ENCODE measurements around the gene FLYWCH1. TPM values are rescaled to one million over a fixed set of nuclear protein-coding genes. Genes with fewer than 3 reads are reported as not detected.

The FLYWCH1 gene
- total and polyA plus RNA-seq, 9 of the 15 experiments (the other 6 are each of a cell fraction or from before 2014, with no cell fraction given), result 0.18 to 33.6 (median 11.3) TPM

- peak; percentile 20 for TF ChIP-seq CHD1 (IDR thresholded peaks at IDR 0.05; ENCODE audit: low read length)
- TF ChIP-seq VEZF1 (CRISPR knock-in tag; IDR thresholded peaks at IDR 0.05), result peak; percentile 62
- TF ChIP-seq XRCC4 (IDR thresholded peaks at IDR 0.05; ENCODE audit: extremely low read depth, insufficient read depth, insufficient read length), result no peak
- TF ChIP-seq ZNF696 (CRISPR knock-in tag; conservative IDR thresholded peaks at IDR 0.05), result no peak
- TF ChIP-seq, protein P1, sequence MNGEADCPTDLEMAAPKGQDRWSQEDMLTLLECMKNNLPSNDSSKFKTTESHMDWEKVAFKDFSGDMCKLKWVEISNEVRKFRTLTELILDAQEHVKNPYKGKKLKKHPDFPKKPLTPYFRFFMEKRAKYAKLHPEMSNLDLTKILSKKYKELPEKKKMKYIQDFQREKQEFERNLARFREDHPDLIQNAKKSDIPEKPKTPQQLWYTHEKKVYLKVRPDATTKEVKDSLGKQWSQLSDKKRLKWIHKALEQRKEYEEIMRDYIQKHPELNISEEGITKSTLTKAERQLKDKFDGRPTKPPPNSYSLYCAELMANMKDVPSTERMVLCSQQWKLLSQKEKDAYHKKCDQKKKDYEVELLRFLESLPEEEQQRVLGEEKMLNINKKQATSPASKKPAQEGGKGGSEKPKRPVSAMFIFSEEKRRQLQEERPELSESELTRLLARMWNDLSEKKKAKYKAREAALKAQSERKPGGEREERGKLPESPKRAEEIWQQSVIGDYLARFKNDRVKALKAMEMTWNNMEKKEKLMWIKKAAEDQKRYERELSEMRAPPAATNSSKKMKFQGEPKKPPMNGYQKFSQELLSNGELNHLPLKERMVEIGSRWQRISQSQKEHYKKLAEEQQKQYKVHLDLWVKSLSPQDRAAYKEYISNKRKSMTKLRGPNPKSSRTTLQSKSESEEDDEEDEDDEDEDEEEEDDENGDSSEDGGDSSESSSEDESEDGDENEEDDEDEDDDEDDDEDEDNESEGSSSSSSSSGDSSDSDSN (IDR thresholded peaks at IDR 0.05; ENCODE audit: borderline replicate concordance in 1 of 2, low read depth in 2 of 2, low read length in 2 of 2), result no peak
- no peak for TF ChIP-seq CHAMP1 (IDR thresholded peaks at IDR 0.05)
- TF ChIP-seq TEAD1 (CRISPR knock-in tag; IDR thresholded peaks at IDR 0.05), result 0 out of 4 replicates have a peak, but pooled peaks of 1 of the 2 experiments have one; percentile 50
- no peak for TF ChIP-seq ZNF408 (CRISPR knock-in tag; IDR thresholded peaks at IDR 0.05; ENCODE audit: low read depth)
- no peak; the same call in 1 of the 2 replicates for TF ChIP-seq CHCHD3 (CRISPR knock-in tag; IDR thresholded peaks at IDR 0.05)
- no peak for TF ChIP-seq JUNB (CRISPR knock-in tag; conservative IDR thresholded peaks at IDR 0.05)
- TF ChIP-seq TAL1 (IDR thresholded peaks at IDR 0.05), result no peak
- no peak for TF ChIP-seq ZNF699 (CRISPR knock-in tag; IDR thresholded peaks at IDR 0.05; ENCODE audit: insufficient replicate concordance)
- TF ChIP-seq ESRRA (IDR thresholded peaks at IDR 0.05; ENCODE audit: borderline replicate concordance, low read depth), result peak; percentile 30; the same call in 1 of the 2 replicates
- no peak for TF ChIP-seq ZNF507 (tag; conservative IDR thresholded peaks at IDR 0.05)
- peak; percentile 68; the same call in 1 of the 2 replicates for TF ChIP-seq ZNF740 (CRISPR knock-in tag; IDR thresholded peaks at IDR 0.05)
- peak in 1 of 2 experiments; percentile 35; a peak in 1 of 4 replicates for TF ChIP-seq ZNF740 (tag; IDR thresholded peaks at IDR 0.05)
- no peak for TF ChIP-seq MBD2 (IDR thresholded peaks at IDR 0.05; ENCODE audit: borderline replicate concordance, low read depth)
- TF ChIP-seq MIER1 (IDR thresholded peaks at IDR 0.05; ENCODE audit: low read depth), result 0 out of 2 replicates have a peak, but pooled peaks have one; percentile 20
- TF ChIP-seq ZBTB8A (IDR thresholded peaks at IDR 0.05; ENCODE audit: partially characterized antibody), result no peak
- peak; percentile 70 for TF ChIP-seq E2F3 (CRISPR knock-in tag; IDR thresholded peaks at IDR 0.05)
Observed at GRCh38 chr16:2980227-2981176, 68.8 kb downstream of the FLYWCH1 start, which contains the start of gene PKMYT1 (continued).

All from K562 (cell line).